GM12875 (cell line): ENCODE results near the gene DCBLD2.

Experiments used
- H3K4me3 ChIP-seq: one replicate; pipeline ENCODE4 v1.5.1; 2011; ENCODE audit warnings: low read depth, low read length, control low read depth
- CTCF ChIP-seq: IDR thresholded peaks from 2 replicates; pipeline ENCODE4 v1.5.1; 2011; ENCODE audit warnings: low read depth, mild to moderate bottlenecking, control low read depth, inconsistent platforms, low read length, moderate library complexity, borderline replicate concordance; ENCODE audit not compliant: insufficient read depth

The DCBLD2 gene

GRCh38 chr3:98892263-98892662 is 9.2 kb downstream of the DCBLD2 start:
- no peak for TF ChIP-seq CTCF
- H3K4me3 ChIP-seq: no peak overlapping the region

- no peak overlapping the region for H3K4me3 ChIP-seq
- TF ChIP-seq CTCF: no peak
Measured at GRCh38 chr3:98890965-98891910, 10.3 kb downstream of the DCBLD2 start.

DNA sequence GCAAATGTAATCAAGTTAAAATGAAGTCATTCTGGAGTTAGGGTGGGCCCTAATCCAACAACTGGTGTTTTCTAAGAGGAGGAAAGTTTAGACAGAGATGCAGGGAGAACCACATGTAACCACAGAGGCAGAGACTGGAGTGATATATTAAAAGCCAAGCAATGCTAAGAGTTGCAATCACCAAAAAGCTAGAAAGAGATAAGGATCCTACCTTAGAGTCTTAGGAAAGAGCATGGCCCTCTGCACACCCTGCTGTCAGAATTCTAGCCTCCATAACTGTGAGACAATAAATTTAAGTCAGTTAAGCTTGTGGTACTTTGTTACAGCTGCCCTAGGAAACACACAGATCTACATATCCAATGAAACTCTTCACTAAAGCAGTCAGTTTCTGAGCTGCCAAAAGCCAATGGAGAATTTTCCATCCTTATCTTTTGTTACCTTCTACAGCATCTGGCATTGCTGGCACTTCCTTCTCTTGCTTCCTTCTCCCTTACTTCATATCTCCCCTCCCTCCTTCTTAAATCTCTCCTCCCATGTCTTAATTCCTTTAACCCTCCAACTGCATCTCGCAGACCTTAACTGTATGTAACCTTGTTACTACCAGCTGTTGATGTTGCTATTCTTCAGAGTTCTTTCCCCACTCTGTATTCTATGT is 11.2 kb downstream of the DCBLD2 start:
- no peak for TF ChIP-seq CTCF

DNA sequence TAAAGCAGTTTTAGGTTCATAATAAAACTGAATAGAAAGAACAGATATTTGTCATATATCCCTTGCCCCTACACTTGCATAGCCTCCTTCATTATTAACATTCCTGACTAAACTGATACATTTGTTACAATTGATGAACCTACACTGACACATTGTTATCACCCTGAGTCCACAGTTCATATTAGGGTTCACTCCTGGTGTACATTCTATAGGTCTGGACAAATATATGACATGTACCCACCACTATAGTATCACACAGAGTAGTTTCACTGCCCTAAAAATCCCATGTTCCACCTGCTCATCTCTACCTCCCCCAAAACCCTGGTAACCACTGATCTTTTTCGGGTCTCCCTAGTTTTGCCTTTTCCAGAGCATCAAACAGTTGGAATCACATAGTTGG is 13.8 kb downstream of the DCBLD2 start:
- H3K4me3 ChIP-seq: no peak overlapping the region
- no peak for TF ChIP-seq CTCF

More for the DNA sequence above, 11.2 kb downstream of the DCBLD2 start:
- no peak overlapping the region for H3K4me3 ChIP-seq

GRCh38 chr3:98886525-98886924 is 15.0 kb downstream of the DCBLD2 start:
- TF ChIP-seq CTCF: no peak
- H3K4me3 ChIP-seq: no peak overlapping the region

- no peak overlapping the region for H3K4me3 ChIP-seq
- TF ChIP-seq CTCF: no peak
Measured at GRCh38 chr3:98885851-98886250, 15.6 kb downstream of the DCBLD2 start.
